Spleen (tissue), 11 donors: ENCODE results near the gene PKD1L1. TPM values are rescaled to one million over a fixed set of nuclear protein-coding genes. Genes with fewer than 3 reads are reported as not detected.
"Not testable (repeated sequence)": the region's sequence is repeated elsewhere in the genome, so short reads cannot be mapped to it uniquely, and the experiment has no call there.

Experiments used
- DNase-seq: peaks from one replicate; pipeline ENCODE4 v3.0.0-alpha.2; 2020
- H3K27ac ChIP-seq, 8 donors: fragments of 200-600 bp; sonication (generic) in 7 of 8; 1 replicate in 4 of 8; 2 replicates in 4 of 8; pipeline versions ENCODE4 v1.5.0 to v1.8.0; 2016 to 2021; ENCODE audit warnings: inconsistent platforms in 4 of 8, mild to moderate bottlenecking in 4 of 8, moderate library complexity in 1 of 8
- H3K27me3 ChIP-seq, 7 donors: fragments of 200-600 bp; sonication (generic) in 6 of 7; replicated peaks in 1 of 7; 1 replicate in 4 of 7; 2 replicates in 3 of 7; pipeline versions ENCODE4 v1.5.0 to v1.8.0; 2016 to 2021; ENCODE audit warnings: inconsistent platforms in 3 of 7, mild to moderate bottlenecking in 1 of 7
- H3K36me3 ChIP-seq, 6 donors: fragments of 200-600 bp; sonication (generic) in 5 of 6; 1 replicate in 4 of 6; 2 replicates in 2 of 6; pipeline versions ENCODE4 v1.5.0 to v1.8.0; 2016 to 2021; ENCODE audit warnings: inconsistent platforms in 2 of 6
- H3K4me1 ChIP-seq, 6 donors: fragments of 200-600 bp; sonication (generic) in 5 of 6; 1 replicate in 3 of 6; 2 replicates in 3 of 6; pipeline versions ENCODE4 v1.5.0 to v1.8.0; 2016 to 2021; ENCODE audit warnings: inconsistent platforms in 3 of 6
- H3K4me3 ChIP-seq, 8 donors: fragments of 200-600 bp; sonication (generic) in 7 of 8; 1 replicate in 4 of 8; 2 replicates in 4 of 8; pipeline versions ENCODE4 v1.5.0 to v1.8.0; 2016 to 2021; ENCODE audit warnings: inconsistent platforms in 4 of 8, mild to moderate bottlenecking in 4 of 8, moderate library complexity in 2 of 8
- H3K9me3 ChIP-seq, 8 donors: fragments of 200-600 bp; sonication (generic) in 7 of 8; 1 replicate in 4 of 8; 2 replicates in 4 of 8; pipeline versions ENCODE4 v1.5.0 to v1.8.0; 2016 to 2021; ENCODE audit warnings: inconsistent platforms in 4 of 8
- CTCF ChIP-seq, 11 experiments: fragments of 200-600 bp in 7 of 11; fragments of 450-650 bp in 4 of 11; sonication (generic) in 4 of 11; IDR thresholded peaks in 8 of 11; conservative IDR thresholded peaks in 3 of 11; 1 replicate in 7 of 11; 2 replicates in 4 of 11; pipeline versions ENCODE4 v1.4.0 to v1.8.0; 2016 to 2021; ENCODE audit warnings: antibody characterized with exemption in 11 of 11, inconsistent platforms in 4 of 11, mild to moderate bottlenecking in 1 of 11
- POLR2A ChIP-seq, 3 donors: fragments of 450-650 bp; IDR thresholded peaks; one replicate each; pipeline ENCODE4 v1.5.1; 2017; ENCODE audit warnings: antibody characterized with exemption in 3 of 3, mild to moderate bottlenecking in 1 of 3
- POLR2AphosphoS5 ChIP-seq, 3 donors: sonication (generic); formaldehyde crosslinking; IDR thresholded peaks; one replicate each; pipeline ENCODE4 v1.5.1; 2017; ENCODE audit warnings: antibody characterized with exemption in 3 of 3
- WGBS, 5 donors: extraction: QIAGEN DNeasy Blood & Tissue Kit in 3 of 5; methylation state at CpG; one replicate each; pipeline versions ENCODE4 v1.1.5 to v1.1.7; 2013 to 2018; 5-methylcytosine and 5-hydroxymethylcytosine counted together
- intact Hi-C: fragments of 100-400 bp; cut with DNase I; formaldehyde crosslinking; loops from one replicate; pipeline ENCODE4 v1.15.0; 2023; ENCODE audit warnings: low total_unique reads
- polyA plus RNA-seq, 3 donors: library from polyadenylated mRNA; stranded (reverse); fragments of 200-250 nt; gene quantifications; one replicate each; pipeline ENCODE4 v1.2.1, GENCODE V29; 2013
- total RNA-seq, 7 donors: library from RNA; depleted of rRNA in 3 of 7; stranded (reverse); fragments of >200 nt in 3 of 7; fragmentation: NEBNext Ultra II Directional in 4 of 7; extraction: Animal tissue kit (Norgen Biotek cat#: 25700) in 4 of 7; gene quantifications; one replicate each; pipeline versions ENCODE4 v1.1.0 to v1.2.1, GENCODE V29; 2016 to 2021
- donor health status: healthy with polysubstance abuse.
- donor health status: DM: no; HTN: no; CAD: no; lungs with moderate emphysema.
- donor health status: DM: no; HTN: no; CAD: no.
- donor health status: Bipolar disorder and iron deficiency.
- donor health status: healthy.
- donor health status: DM: no; HTN: no; CAD: no.
- donor health status: DM: yes; HTN: yes; CAD: no.

Gene PKD1L1
- total and polyA plus RNA-seq, 10 donors = 0.28 to 1.3 (median 0.49) TPM

- Histone ChIP-seq H3K27me3 (no peaks in the 10 kb centered on the region), H3K27ac (no peak overlapping the region), H3K4me3 (no peak overlapping the region), H3K36me3 (peaks cover 0 to 9% (median 6%) of the 10 kb centered on the region in 6 donors), H3K4me1 (peaks cover 9 to 20% (median 17%) of the 10 kb centered on the region in 6 donors), H3K9me3 (no peaks in the 10 kb centered on the region)
- TF ChIP-seq CTCF (IDR thresholded peaks at IDR 0.05 in 8 of 11, conservative IDR thresholded peaks at IDR 0.05 in 3 of 11) (no peak), POLR2A (IDR thresholded peaks at IDR 0.05) (no peak), POLR2AphosphoS5 (IDR thresholded peaks at IDR 0.05) (no peak)
- intact Hi-C loops = no loop called here
- WGBS, 5 donors = 65 to 75% (median 73%) methylated on average over 2 of the region's 2 CpGs
- DNase-seq = no peak
Measured at GRCh38 chr7:47982610-47983009, 34.3 kb upstream of the PKD1L1 start.

GRCh38 chr7:47980648-47981047 is 32.4 kb upstream of the PKD1L1 start:
- WGBS, 5 donors = 95 to 100% (median 98%) methylated on average over 1 to 5 of the region's 5 CpGs
- H3K4me3 ChIP-seq, H3K9me3 ChIP-seq, DNase-seq, H3K27ac ChIP-seq, H3K27me3 ChIP-seq, intact Hi-C loops: not testable (repeated sequence)
- Histone ChIP-seq H3K36me3 (peaks cover 3 to 29% (median 25%) of the 10 kb centered on the region in 6 donors), H3K4me1 (peaks cover 9 to 32% (median 18%) of the 10 kb centered on the region in 6 donors)

- Histone ChIP-seq H3K4me3 (peak overlapping the region; percentile 56 to 79 (median 62)), H3K27me3 (no peaks in the 10 kb centered on the region), H3K36me3 (peaks cover 3 to 37% (median 33%) of the 10 kb centered on the region in 6 donors), H3K9me3 (no peaks in the 10 kb centered on the region), H3K4me1 (peaks cover 9 to 32% (median 18%) of the 10 kb centered on the region in 6 donors), H3K27ac (peak overlapping the region; percentile 78 to 95 (median 92))
- WGBS, 5 donors = 35 to 45% (median 41%) methylated on average over 7 of the region's 7 CpGs
- intact Hi-C loops = loop anchor here (5.0 kb wide), 1 partner anchor 107 kb away; the partner anchor contains the start of gene UPP1
- no peak for TF ChIP-seq CTCF (IDR thresholded peaks at IDR 0.05 in 8 of 11, conservative IDR thresholded peaks at IDR 0.05 in 3 of 11)
- no peak for TF ChIP-seq POLR2A (IDR thresholded peaks at IDR 0.05)
- TF ChIP-seq POLR2AphosphoS5 (IDR thresholded peaks at IDR 0.05) = no peak
- no peak for DNase-seq
Measured at GRCh38 chr7:47979832-47980181, 31.5 kb upstream of the PKD1L1 start.

- Histone ChIP-seq H3K27ac (peak within 1 kb of the TSS; percentile 78 to 95 (median 92)), H3K9me3 (no peaks in the 10 kb centered on the region), H3K27me3 (no peaks in the 10 kb centered on the region), H3K4me1 (peaks cover 9 to 32% (median 18%) of the 10 kb centered on the region in 6 donors), H3K36me3 (peaks cover 5 to 42% (median 39%) of the 10 kb centered on the region in 6 donors), H3K4me3 (peak within 1 kb of the TSS; percentile 56 to 79 (median 62))
- DNase-seq = peak; percentile 98
- TF ChIP-seq CTCF (IDR thresholded peaks at IDR 0.05 in 8 of 11, conservative IDR thresholded peaks at IDR 0.05 in 3 of 11) = peak in 2 of 11 experiments; percentile 13 to 14
- TF ChIP-seq POLR2AphosphoS5 (IDR thresholded peaks at IDR 0.05) = peak; percentile 96 to 98 (median 98)
- peak; percentile 64 to 89 (median 64) for TF ChIP-seq POLR2A (IDR thresholded peaks at IDR 0.05)
- intact Hi-C loops = loop anchor here (5.0 kb wide), 1 partner anchor 108 kb away; the partner anchor contains the start of gene UPP1
- WGBS, 5 donors = 1 to 2% (median 2%) methylated on average over 43 to 62 of the region's 62 CpGs
Measured at GRCh38 chr7:47979145-47979831, 31.0 kb upstream of the PKD1L1 start, which contains the start of gene HUS1. Gene HUS1, minus strand, starts transcription at chr7:47979615. Its CDS starts 96 bp downstream, at chr7:47979519.
